SK-N-SH (cell line): ENCODE results near the gene AEBP2. TPM values are rescaled to one million over a fixed set of nuclear protein-coding genes. Genes with fewer than 3 reads are reported as not detected.

Experiments used
- CTCF ChIA-PET: fragments of 300-600, 350-600 bp; formaldehyde crosslinking; extraction: SDS; loops from one replicate; lab custom pipeline; 2021; lab: Yijun Ruan, JAX
- POLR2A ChIA-PET: fragments of 350-600 bp; sonication (Branson Sonifier 250); formaldehyde crosslinking; extraction: SDS; loops from one replicate; lab custom pipeline; 2020; ENCODE audit warnings: antibody characterized with exemption, inconsistent platforms; lab: Yijun Ruan, JAX
- DNase-seq: peaks from one replicate; pipeline ENCODE4 v3.0.0; 2012
- H2AFZ ChIP-seq: fragments of 200-600 bp; sonication (generic); 2 replicates; pipeline ENCODE4 v1.8.1; 2016; ENCODE audit warnings: antibody characterized with exemption, mild to moderate bottlenecking, low read depth
- H3F3A ChIP-seq: fragments of 200-600 bp; sonication (generic); replicated peaks from 2 replicates; pipeline ENCODE3; 2016; ENCODE audit warnings: antibody characterized with exemption, mild to moderate bottlenecking; ENCODE audit not compliant: insufficient read depth
- H3K27ac ChIP-seq, 2 experiments: fragments of 200-500 bp in 1 of 2; fragments of 200-600 bp in 1 of 2; sonication (Bioruptor generic) in 1 of 2; sonication (generic), shearing (Covaris generic) in 1 of 2; 2 replicates each; pipeline versions ENCODE4 v1.5.1 to v1.6.1; 2014 to 2016; ENCODE audit warnings: low read depth in 2 of 2, inconsistent platforms in 1 of 2, low read length in 1 of 2, mild to moderate bottlenecking in 1 of 2, mixed read lengths in 1 of 2
- H3K27me3 ChIP-seq: fragments of 200-600 bp; sonication (generic), shearing (Covaris generic); 2 replicates; pipeline ENCODE4 v1.6.1; 2016; ENCODE audit warnings: mixed run types; ENCODE audit not compliant: insufficient read depth
- H3K36me3 ChIP-seq, 2 experiments: fragments of 200-500 bp in 1 of 2; fragments of 200-600 bp in 1 of 2; sonication (Bioruptor generic) in 1 of 2; sonication (generic) in 1 of 2; replicated peaks in 1 of 2; 2 replicates each; pipeline versions ENCODE3 to v1.5.1; 2014 to 2016; ENCODE audit warnings: low read length in 1 of 2, mild to moderate bottlenecking in 1 of 2; ENCODE audit not compliant: insufficient read depth in 2 of 2, control insufficient read depth in 1 of 2
- H3K4me1 ChIP-seq, 2 experiments: fragments of 200-500 bp in 1 of 2; fragments of 200-600 bp in 1 of 2; sonication (Bioruptor generic) in 1 of 2; sonication (generic), shearing (Covaris generic) in 1 of 2; 2 replicates each; pipeline versions ENCODE4 v1.5.1 to v1.6.1; 2014 to 2016; ENCODE audit warnings: low read depth in 1 of 2, low read length in 1 of 2, mixed run types in 1 of 2; ENCODE audit not compliant: insufficient read depth in 2 of 2, control insufficient read depth in 1 of 2
- H3K4me2 ChIP-seq: fragments of 200-600 bp; sonication (generic), shearing (Covaris generic); 2 replicates; pipeline ENCODE4 v1.6.1; 2017; ENCODE audit warnings: mixed run types
- H3K4me3 ChIP-seq, 2 experiments: fragments of 200-500 bp in 1 of 2; fragments of 200-600 bp in 1 of 2; sonication (Bioruptor generic) in 1 of 2; sonication (generic), shearing (Covaris generic) in 1 of 2; 2 replicates each; pipeline versions ENCODE4 v1.5.1 to v1.8.1; 2014 to 2016; ENCODE audit warnings: low read depth in 2 of 2, inconsistent platforms in 1 of 2, low read length in 1 of 2, mild to moderate bottlenecking in 1 of 2, mixed read lengths in 1 of 2, moderate library complexity in 1 of 2
- H3K79me2 ChIP-seq: fragments of 200-600 bp; sonication (generic); 2 replicates; pipeline ENCODE4 v1.8.1; 2017; ENCODE audit warnings: mild to moderate bottlenecking; ENCODE audit not compliant: insufficient read depth
- H3K9ac ChIP-seq: fragments of 200-600 bp; sonication (generic); 2 replicates; pipeline ENCODE4 v1.6.1; 2017; ENCODE audit warnings: mixed run types
- H3K9me2 ChIP-seq: fragments of 200-600 bp; sonication (generic); 2 replicates; pipeline ENCODE4 v1.6.1; 2017; ENCODE audit warnings: mixed run types
- H3K9me3 ChIP-seq: fragments of 200-600 bp; sonication (generic); 2 replicates; pipeline ENCODE4 v1.6.1; 2017; ENCODE audit warnings: mixed run types, mild to moderate bottlenecking, moderate library complexity
- H4K20me1 ChIP-seq: fragments of 200-600 bp; sonication (generic); 2 replicates; pipeline ENCODE4 v1.6.1; 2017; ENCODE audit warnings: mild to moderate bottlenecking, mixed run types; ENCODE audit not compliant: insufficient read depth
- EP300 ChIP-seq, 2 experiments: IDR thresholded peaks; 2 replicates each; pipeline versions ENCODE4 v1.4.0 to v1.6.1; 2012; ENCODE audit warnings: borderline replicate concordance in 1 of 2, low read depth in 1 of 2, low read length in 1 of 2
- FOXM1 ChIP-seq: IDR thresholded peaks from 2 replicates; pipeline ENCODE4 v1.4.0; 2012; ENCODE audit warnings: low read depth, mild to moderate bottlenecking
- GABPA ChIP-seq: IDR thresholded peaks from 2 replicates; pipeline ENCODE4 v1.4.0; 2012; ENCODE audit warnings: low read depth, mild to moderate bottlenecking
- NFIC ChIP-seq: IDR thresholded peaks from 2 replicates; pipeline ENCODE4 v1.4.0; 2012; ENCODE audit warnings: borderline replicate concordance
- RCOR1 ChIP-seq: fragments of 150-350 bp; IDR thresholded peaks from 2 replicates; pipeline ENCODE4 v1.6.1; 2017; ENCODE audit warnings: antibody characterized with exemption, low read length
- RXRA ChIP-seq: IDR thresholded peaks from 2 replicates; pipeline ENCODE4 v1.4.0; 2012; ENCODE audit warnings: low read depth, mild to moderate bottlenecking, borderline replicate concordance
- SIN3A ChIP-seq: IDR thresholded peaks from 2 replicates; pipeline ENCODE4 v1.6.1; 2012; ENCODE audit warnings: low read depth, mild to moderate bottlenecking, low read length, moderate library complexity, borderline replicate concordance
- TCF12 ChIP-seq: IDR thresholded peaks from 2 replicates; pipeline ENCODE4 v1.4.0; 2012
- WGBS: methylation state at CpG from one replicate; pipeline ENCODE4 v1.1.6; 2017; ENCODE audit warnings: low lambda C conversion rate; 5-methylcytosine and 5-hydroxymethylcytosine counted together
- polyA plus RNA-seq, 3 experiments: library from polyadenylated mRNA; depleted of rRNA; stranded (reverse); fragments of >200 nt; gene quantifications; 2 replicates each; pipeline ENCODE4 v1.2.3, GENCODE V29; 2012
- TF ChIP-seq, protein P1 (sequence below): IDR thresholded peaks from 2 replicates; pipeline ENCODE4 v1.4.0; 2012; ENCODE audit warnings: low read depth, borderline replicate concordance
- TF ChIP-seq, protein P2 (sequence below): fragments of 150-350 bp; IDR thresholded peaks from 2 replicates; pipeline ENCODE4 v1.6.1; 2017; ENCODE audit warnings: antibody characterized with exemption, low read length, low read depth, borderline replicate concordance
- TF ChIP-seq, protein P3 (sequence below): IDR thresholded peaks from 2 replicates; pipeline ENCODE4; 2012

The AEBP2 gene
- polyA plus RNA-seq, 1 of the 3 experiments (the other 2 are of a cell fraction): 10.4 TPM

DNA sequence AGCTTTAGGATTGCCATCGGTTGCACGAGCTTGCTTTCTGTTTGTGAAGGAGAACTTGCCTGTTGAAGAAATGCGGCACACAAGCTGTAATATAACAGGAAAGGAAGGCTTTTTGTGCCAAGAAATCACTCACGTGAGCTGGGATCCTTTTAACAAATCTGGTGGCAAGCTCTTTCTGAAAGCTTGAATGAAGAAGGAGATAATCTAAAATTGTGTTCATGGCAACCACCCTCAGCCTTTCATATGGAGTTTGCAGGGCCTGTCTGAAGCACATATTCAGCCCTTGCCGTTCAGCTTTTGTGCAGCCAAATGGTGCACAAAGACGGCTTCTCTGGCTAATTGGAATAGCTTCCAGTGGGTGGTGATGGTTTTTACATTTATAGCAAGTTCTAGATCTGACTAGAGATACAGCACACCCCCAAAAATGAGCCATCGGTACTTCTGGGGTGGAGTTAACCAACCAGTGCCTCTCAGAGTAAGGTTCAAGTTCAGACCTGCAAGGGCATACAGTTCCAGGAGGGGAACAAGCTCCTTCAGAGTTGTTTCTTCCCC is 107.4 kb downstream of the AEBP2 start:
- H3K9me3 ChIP-seq: no peaks in the 10 kb centered on the region
- H3K4me2 ChIP-seq: 0 out of 2 replicates have a peak overlapping the region, but pooled peaks have one; percentile 22
- no peak overlapping the region for H3K9ac ChIP-seq
- peaks cover 9 to 15% of the 10 kb centered on the region in 2 experiments for H3K4me1 ChIP-seq
- no peaks in the 10 kb centered on the region for H3K79me2 ChIP-seq
- H3K9me2 ChIP-seq: no peaks in the 10 kb centered on the region
- H4K20me1 ChIP-seq: no peaks in the 10 kb centered on the region
- peak overlapping the region; percentile 71 to 84; a peak in 3 of 4 replicates for H3K27ac ChIP-seq
- DNase-seq: no peak
- no peak for TF ChIP-seq FOXM1
- no peak for TF ChIP-seq EP300 (IDR thresholded peaks at IDR 0.05; ENCODE audit: borderline replicate concordance in 1 of 2, low read depth in 1 of 2, low read length in 1 of 2)
- no peak for TF ChIP-seq RCOR1
- POLR2A ChIA-PET: no interaction called here
- no peak overlapping the region for H3K4me3 ChIP-seq
- H3K27me3 ChIP-seq: no peaks in the 10 kb centered on the region
- H3F3A ChIP-seq: peaks cover 5% of the 10 kb centered on the region
- H3K36me3 ChIP-seq: no peaks in the 10 kb centered on the region
- H2AFZ ChIP-seq: peak overlapping the region; percentile 19; the same call in 1 of the 2 replicates
- CTCF ChIA-PET: interaction anchor here (0.8 to 1.5 kb wide), 4 partner anchors 26 to 98 kb away, joined by 3 to 5 read pairs (median 3); no protein-coding TSS in a partner anchor
- WGBS: 80% methylated on average over 7 of the region's 7 CpGs

GRCh38 chr12:19547271-19547671 is 108.0 kb downstream of the AEBP2 start:
- Histone ChIP-seq H3K9ac (no peak overlapping the region), H4K20me1 (no peaks in the 10 kb centered on the region), H3K9me3 (no peaks in the 10 kb centered on the region), H3K36me3 (no peaks in the 10 kb centered on the region), H3K27ac (peak overlapping the region; percentile 71 to 84; a peak in 3 of 4 replicates), H3K4me3 (no peak overlapping the region), H3K27me3 (no peaks in the 10 kb centered on the region), H3F3A (peaks cover 5% of the 10 kb centered on the region), H2AFZ (peak overlapping the region; percentile 19; the same call in 1 of the 2 replicates), H3K4me2 (peak overlapping the region; percentile 22; the same call in 1 of the 2 replicates)
- TF ChIP-seq, protein P1, sequence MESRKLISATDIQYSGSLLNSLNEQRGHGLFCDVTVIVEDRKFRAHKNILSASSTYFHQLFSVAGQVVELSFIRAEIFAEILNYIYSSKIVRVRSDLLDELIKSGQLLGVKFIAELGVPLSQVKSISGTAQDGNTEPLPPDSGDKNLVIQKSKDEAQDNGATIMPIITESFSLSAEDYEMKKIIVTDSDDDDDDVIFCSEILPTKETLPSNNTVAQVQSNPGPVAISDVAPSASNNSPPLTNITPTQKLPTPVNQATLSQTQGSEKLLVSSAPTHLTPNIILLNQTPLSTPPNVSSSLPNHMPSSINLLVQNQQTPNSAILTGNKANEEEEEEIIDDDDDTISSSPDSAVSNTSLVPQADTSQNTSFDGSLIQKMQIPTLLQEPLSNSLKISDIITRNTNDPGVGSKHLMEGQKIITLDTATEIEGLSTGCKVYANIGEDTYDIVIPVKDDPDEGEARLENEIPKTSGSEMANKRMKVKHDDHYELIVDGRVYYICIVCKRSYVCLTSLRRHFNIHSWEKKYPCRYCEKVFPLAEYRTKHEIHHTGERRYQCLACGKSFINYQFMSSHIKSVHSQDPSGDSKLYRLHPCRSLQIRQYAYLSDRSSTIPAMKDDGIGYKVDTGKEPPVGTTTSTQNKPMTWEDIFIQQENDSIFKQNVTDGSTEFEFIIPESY: no peak
- TF ChIP-seq GABPA (0 out of 2 replicates have a peak, but pooled peaks have one; percentile 5), SIN3A (no peak), NFIC (peak; percentile 53), RXRA (0 out of 2 replicates have a peak, but pooled peaks have one; percentile 44), TCF12 (peak; percentile 61)
- TF ChIP-seq, protein P2, sequence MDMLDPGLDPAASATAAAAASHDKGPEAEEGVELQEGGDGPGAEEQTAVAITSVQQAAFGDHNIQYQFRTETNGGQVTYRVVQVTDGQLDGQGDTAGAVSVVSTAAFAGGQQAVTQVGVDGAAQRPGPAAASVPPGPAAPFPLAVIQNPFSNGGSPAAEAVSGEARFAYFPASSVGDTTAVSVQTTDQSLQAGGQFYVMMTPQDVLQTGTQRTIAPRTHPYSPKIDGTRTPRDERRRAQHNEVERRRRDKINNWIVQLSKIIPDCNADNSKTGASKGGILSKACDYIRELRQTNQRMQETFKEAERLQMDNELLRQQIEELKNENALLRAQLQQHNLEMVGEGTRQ: no peak
- TF ChIP-seq, protein P3, sequence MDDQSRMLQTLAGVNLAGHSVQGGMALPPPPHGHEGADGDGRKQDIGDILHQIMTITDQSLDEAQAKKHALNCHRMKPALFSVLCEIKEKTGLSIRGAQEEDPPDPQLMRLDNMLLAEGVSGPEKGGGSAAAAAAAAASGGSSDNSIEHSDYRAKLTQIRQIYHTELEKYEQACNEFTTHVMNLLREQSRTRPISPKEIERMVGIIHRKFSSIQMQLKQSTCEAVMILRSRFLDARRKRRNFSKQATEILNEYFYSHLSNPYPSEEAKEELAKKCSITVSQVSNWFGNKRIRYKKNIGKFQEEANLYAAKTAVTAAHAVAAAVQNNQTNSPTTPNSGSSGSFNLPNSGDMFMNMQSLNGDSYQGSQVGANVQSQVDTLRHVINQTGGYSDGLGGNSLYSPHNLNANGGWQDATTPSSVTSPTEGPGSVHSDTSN: 0 out of 2 replicates have a peak, but pooled peaks have one; percentile 12
- TF ChIP-seq, all 33 proteins: peak for 5
- H3K79me2 ChIP-seq: no peaks in the 10 kb centered on the region
- H3K9me2 ChIP-seq: no peaks in the 10 kb centered on the region
- ChIA-PET CTCF (interaction anchor here (0.8 to 1.5 kb wide), 4 partner anchors 25 to 98 kb away, joined by 3 to 5 read pairs (median 3); no protein-coding TSS in a partner anchor), POLR2A (no interaction called here)
- peaks cover 9 to 15% of the 10 kb centered on the region in 2 experiments for H3K4me1 ChIP-seq
- DNase-seq: no peak
